ENCODE data around the gene WDR7.

Gene WDR7

GRCh38 chr18:56984731-56985130 lies 333.6 kb downstream of the WDR7 start:
- Histone ChIP-seq H3K9me3 (ENCODE audit: control insufficient read depth, insufficient read depth, low read depth, low read length) (no peaks in the 10 kb centered on the region), H3K27me3 (ENCODE audit: control insufficient read depth, insufficient read depth, low read length) (no peaks in the 10 kb centered on the region), H3K9ac (ENCODE audit: low read length) (no peak overlapping the region), H3K4me3 (ENCODE audit: low read depth, low read length) (no peak overlapping the region), H3K27ac (ENCODE audit: low read depth, low read length) (no peak overlapping the region), H3K36me3 (ENCODE audit: control insufficient read depth, insufficient read depth, low read length) (no peaks in the 10 kb centered on the region), H3K4me1 (ENCODE audit: control insufficient read depth, insufficient read depth, low read length) (peaks cover 18% of the 10 kb centered on the region)

- no peaks in the 10 kb centered on the region for H3K27me3 ChIP-seq (ENCODE audit: control insufficient read depth, insufficient read depth, low read length)
- H3K27ac ChIP-seq (ENCODE audit: low read depth, low read length): 0 out of 2 replicates have a peak overlapping the region, but pooled peaks have one; percentile 8
- H3K4me1 ChIP-seq (ENCODE audit: control insufficient read depth, insufficient read depth, low read length): peaks cover 18% of the 10 kb centered on the region
- no peaks in the 10 kb centered on the region for H3K9me3 ChIP-seq (ENCODE audit: control insufficient read depth, insufficient read depth, low read depth, low read length)
- H3K36me3 ChIP-seq (ENCODE audit: control insufficient read depth, insufficient read depth, low read length): no peaks in the 10 kb centered on the region
- H3K9ac ChIP-seq (ENCODE audit: low read length): peak overlapping the region; percentile 10
- peak overlapping the region; percentile 35; the same call in 1 of the 2 replicates for H3K4me3 ChIP-seq (ENCODE audit: low read depth, low read length)
Measured at GRCh38 chr18:56986829-56987228, 335.7 kb downstream of the WDR7 start.

GRCh38 chr18:56987236-56987635 lies 336.1 kb downstream of the WDR7 start:
- peak overlapping the region; percentile 10 for H3K9ac ChIP-seq (ENCODE audit: low read length)
- H3K27ac ChIP-seq (ENCODE audit: low read depth, low read length): no peak overlapping the region
- peak overlapping the region; percentile 35; the same call in 1 of the 2 replicates for H3K4me3 ChIP-seq (ENCODE audit: low read depth, low read length)
- no peaks in the 10 kb centered on the region for H3K27me3 ChIP-seq (ENCODE audit: control insufficient read depth, insufficient read depth, low read length)
- H3K4me1 ChIP-seq (ENCODE audit: control insufficient read depth, insufficient read depth, low read length): peaks cover 18% of the 10 kb centered on the region
- no peaks in the 10 kb centered on the region for H3K9me3 ChIP-seq (ENCODE audit: control insufficient read depth, insufficient read depth, low read depth, low read length)
- H3K36me3 ChIP-seq (ENCODE audit: control insufficient read depth, insufficient read depth, low read length): no peaks in the 10 kb centered on the region

- H3K9me3 ChIP-seq (ENCODE audit: control insufficient read depth, insufficient read depth, low read depth, low read length): no peaks in the 10 kb centered on the region
- H3K27ac ChIP-seq (ENCODE audit: low read depth, low read length): no peak overlapping the region
- H3K36me3 ChIP-seq (ENCODE audit: control insufficient read depth, insufficient read depth, low read length): no peaks in the 10 kb centered on the region
- H3K4me3 ChIP-seq (ENCODE audit: low read depth, low read length): no peak overlapping the region
- no peak overlapping the region for H3K9ac ChIP-seq (ENCODE audit: low read length)
- H3K4me1 ChIP-seq (ENCODE audit: control insufficient read depth, insufficient read depth, low read length): peaks cover 18% of the 10 kb centered on the region
- no peaks in the 10 kb centered on the region for H3K27me3 ChIP-seq (ENCODE audit: control insufficient read depth, insufficient read depth, low read length)
Measured at GRCh38 chr18:56988022-56988421, 336.9 kb downstream of the WDR7 start.

- H3K4me3 ChIP-seq (ENCODE audit: low read depth, low read length): no peak overlapping the region
- no peaks in the 10 kb centered on the region for H3K27me3 ChIP-seq (ENCODE audit: control insufficient read depth, insufficient read depth, low read length)
- peaks cover 19% of the 10 kb centered on the region for H3K4me1 ChIP-seq (ENCODE audit: control insufficient read depth, insufficient read depth, low read length)
Measured at GRCh38 chr18:56990678-56991077, 339.5 kb downstream of the WDR7 start.

GRCh38 chr18:56992777-56993176 lies 341.6 kb downstream of the WDR7 start:
- H3K36me3 ChIP-seq (ENCODE audit: control insufficient read depth, insufficient read depth, low read length): no peaks in the 10 kb centered on the region
- H3K27me3 ChIP-seq (ENCODE audit: control insufficient read depth, insufficient read depth, low read length): no peaks in the 10 kb centered on the region
- H3K9ac ChIP-seq (ENCODE audit: low read length): no peak overlapping the region

More at GRCh38 chr18:56990678-56991077, 339.5 kb downstream of the WDR7 start:
- Histone ChIP-seq H3K9me3 (ENCODE audit: control insufficient read depth, insufficient read depth, low read depth, low read length) (no peaks in the 10 kb centered on the region), H3K27ac (ENCODE audit: low read depth, low read length) (no peak overlapping the region), H3K9ac (ENCODE audit: low read length) (no peak overlapping the region), H3K36me3 (ENCODE audit: control insufficient read depth, insufficient read depth, low read length) (no peaks in the 10 kb centered on the region)

GRCh38 chr18:56995579-56996188 lies 344.5 kb downstream of the WDR7 start:
- Histone ChIP-seq H3K4me1 (ENCODE audit: control insufficient read depth, insufficient read depth, low read length) (0 out of 2 replicates have a peak, but pooled peaks cover 3% of the 10 kb centered on the region), H3K4me3 (ENCODE audit: low read depth, low read length) (no peak overlapping the region), H3K9ac (ENCODE audit: low read length) (no peak overlapping the region), H3K36me3 (ENCODE audit: control insufficient read depth, insufficient read depth, low read length) (no peaks in the 10 kb centered on the region), H3K27ac (ENCODE audit: low read depth, low read length) (no peak overlapping the region), H3K27me3 (ENCODE audit: control insufficient read depth, insufficient read depth, low read length) (no peaks in the 10 kb centered on the region), H3K9me3 (ENCODE audit: control insufficient read depth, insufficient read depth, low read depth, low read length) (no peaks in the 10 kb centered on the region)

More at GRCh38 chr18:56992777-56993176, 341.6 kb downstream of the WDR7 start:
- Histone ChIP-seq H3K4me1 (ENCODE audit: control insufficient read depth, insufficient read depth, low read length) (0 out of 2 replicates have a peak, but pooled peaks cover 3% of the 10 kb centered on the region), H3K27ac (ENCODE audit: low read depth, low read length) (no peak overlapping the region), H3K9me3 (ENCODE audit: control insufficient read depth, insufficient read depth, low read depth, low read length) (no peaks in the 10 kb centered on the region), H3K4me3 (ENCODE audit: low read depth, low read length) (no peak overlapping the region)

GRCh38 chr18:56997200-56997599 lies 346.0 kb downstream of the WDR7 start:
- no peaks in the 10 kb centered on the region for H3K36me3 ChIP-seq (ENCODE audit: control insufficient read depth, insufficient read depth, low read length)
- H3K9ac ChIP-seq (ENCODE audit: low read length): no peak overlapping the region
- H3K4me3 ChIP-seq (ENCODE audit: low read depth, low read length): no peak overlapping the region
- H3K4me1 ChIP-seq (ENCODE audit: control insufficient read depth, insufficient read depth, low read length): 0 out of 2 replicates have a peak, but pooled peaks cover 3% of the 10 kb centered on the region
- H3K27me3 ChIP-seq (ENCODE audit: control insufficient read depth, insufficient read depth, low read length): no peaks in the 10 kb centered on the region
- no peaks in the 10 kb centered on the region for H3K9me3 ChIP-seq (ENCODE audit: control insufficient read depth, insufficient read depth, low read depth, low read length)
- no peak overlapping the region for H3K27ac ChIP-seq (ENCODE audit: low read depth, low read length)

GRCh38 chr18:56999823-57000222 lies 348.7 kb downstream of the WDR7 start:
- Histone ChIP-seq H3K9ac (ENCODE audit: low read length) (no peak overlapping the region), H3K4me3 (ENCODE audit: low read depth, low read length) (no peak overlapping the region), H3K4me1 (ENCODE audit: control insufficient read depth, insufficient read depth, low read length) (0 out of 2 replicates have a peak, but pooled peaks cover 3% of the 10 kb centered on the region), H3K27me3 (ENCODE audit: control insufficient read depth, insufficient read depth, low read length) (no peaks in the 10 kb centered on the region), H3K9me3 (ENCODE audit: control insufficient read depth, insufficient read depth, low read depth, low read length) (no peaks in the 10 kb centered on the region), H3K36me3 (ENCODE audit: control insufficient read depth, insufficient read depth, low read length) (no peaks in the 10 kb centered on the region), H3K27ac (ENCODE audit: low read depth, low read length) (no peak overlapping the region)

- Histone ChIP-seq H3K4me3 (ENCODE audit: low read depth, low read length) (no peak overlapping the region), H3K9me3 (ENCODE audit: control insufficient read depth, insufficient read depth, low read depth, low read length) (no peaks in the 10 kb centered on the region), H3K4me1 (ENCODE audit: control insufficient read depth, insufficient read depth, low read length) (no peaks in the 10 kb centered on the region), H3K36me3 (ENCODE audit: control insufficient read depth, insufficient read depth, low read length) (no peaks in the 10 kb centered on the region), H3K27ac (ENCODE audit: low read depth, low read length) (no peak overlapping the region), H3K27me3 (ENCODE audit: control insufficient read depth, insufficient read depth, low read length) (no peaks in the 10 kb centered on the region), H3K9ac (ENCODE audit: low read length) (no peak overlapping the region)
Measured at GRCh38 chr18:57002627-57003026, 351.5 kb downstream of the WDR7 start.

GRCh38 chr18:57003342-57003741 lies 352.2 kb downstream of the WDR7 start:
- Histone ChIP-seq H3K4me3 (ENCODE audit: low read depth, low read length) (no peak overlapping the region), H3K27ac (ENCODE audit: low read depth, low read length) (no peak overlapping the region), H3K9me3 (ENCODE audit: control insufficient read depth, insufficient read depth, low read depth, low read length) (no peaks in the 10 kb centered on the region), H3K36me3 (ENCODE audit: control insufficient read depth, insufficient read depth, low read length) (no peaks in the 10 kb centered on the region), H3K27me3 (ENCODE audit: control insufficient read depth, insufficient read depth, low read length) (no peaks in the 10 kb centered on the region), H3K9ac (ENCODE audit: low read length) (no peak overlapping the region), H3K4me1 (ENCODE audit: control insufficient read depth, insufficient read depth, low read length) (peaks cover 4% of the 10 kb centered on the region; the same call in 1 of the 2 replicates)

Measured in HUES6 (cell line).